ENCODE results near the gene EFHC1. TPM values are rescaled to one million over a fixed set of nuclear protein-coding genes. Genes with fewer than 3 reads are reported as not detected.

The EFHC1 gene
- 1 to 10 TPM in 3 of 4 donors, under 1 TPM in 1; 0.46 to 9.3 (median 1.5) TPM for total RNA-seq

- peak; percentile 94 to 96 for ATAC-seq
- H3K27me3 ChIP-seq = no peaks in the 10 kb centered on the region
- peaks cover 9 to 13% of the 10 kb centered on the region in 2 donors for H3K4me1 ChIP-seq
- TF ChIP-seq, protein P1, sequence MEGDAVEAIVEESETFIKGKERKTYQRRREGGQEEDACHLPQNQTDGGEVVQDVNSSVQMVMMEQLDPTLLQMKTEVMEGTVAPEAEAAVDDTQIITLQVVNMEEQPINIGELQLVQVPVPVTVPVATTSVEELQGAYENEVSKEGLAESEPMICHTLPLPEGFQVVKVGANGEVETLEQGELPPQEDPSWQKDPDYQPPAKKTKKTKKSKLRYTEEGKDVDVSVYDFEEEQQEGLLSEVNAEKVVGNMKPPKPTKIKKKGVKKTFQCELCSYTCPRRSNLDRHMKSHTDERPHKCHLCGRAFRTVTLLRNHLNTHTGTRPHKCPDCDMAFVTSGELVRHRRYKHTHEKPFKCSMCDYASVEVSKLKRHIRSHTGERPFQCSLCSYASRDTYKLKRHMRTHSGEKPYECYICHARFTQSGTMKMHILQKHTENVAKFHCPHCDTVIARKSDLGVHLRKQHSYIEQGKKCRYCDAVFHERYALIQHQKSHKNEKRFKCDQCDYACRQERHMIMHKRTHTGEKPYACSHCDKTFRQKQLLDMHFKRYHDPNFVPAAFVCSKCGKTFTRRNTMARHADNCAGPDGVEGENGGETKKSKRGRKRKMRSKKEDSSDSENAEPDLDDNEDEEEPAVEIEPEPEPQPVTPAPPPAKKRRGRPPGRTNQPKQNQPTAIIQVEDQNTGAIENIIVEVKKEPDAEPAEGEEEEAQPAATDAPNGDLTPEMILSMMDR (IDR thresholded peaks at IDR 0.05 in 4 of 5, conservative IDR thresholded peaks at IDR 0.05 in 1 of 5) = no peak
- TF ChIP-seq POLR2A (IDR thresholded peaks at IDR 0.05) = peak; percentile 50 to 64
- H3K4me3 ChIP-seq = peak within 1 kb of the TSS; percentile 70 to 91 (median 85)
- H3K9me3 ChIP-seq = no peaks in the 10 kb centered on the region
- peak; percentile 93 to 96 for DNase-seq
- H3K36me3 ChIP-seq = no peaks in the 10 kb centered on the region
- in situ Hi-C loops (cut with MboI; ENCODE audit: low sequenced_read_pairs in 4 of 4) (loop anchor here (5.0 to 25.0 kb wide), 8 partner anchors 75 to 567 kb away; partner anchors contain the start of genes GSTA4 (in 2 of the 4) and MCM3 (in 1 of the 4)), intact Hi-C loops (cut with DNase I; ENCODE audit: low total_unique reads) (loop anchor here (1.0 to 10.0 kb wide), 4 partner anchors 79 to 575 kb away; partner anchors contain the start of genes GSTA4, MCM3 and TRAM2)
- H3K27ac ChIP-seq = peak within 1 kb of the TSS; percentile 77 to 84 (median 82)
These were observed at the start of gene EFHC1 for GRCh38 chr6:52419809-52420667. TSS of gene EFHC1 (plus strand) at chr6:52420342. CDS start at chr6:52420411, 69 bp downstream.

DNA sequence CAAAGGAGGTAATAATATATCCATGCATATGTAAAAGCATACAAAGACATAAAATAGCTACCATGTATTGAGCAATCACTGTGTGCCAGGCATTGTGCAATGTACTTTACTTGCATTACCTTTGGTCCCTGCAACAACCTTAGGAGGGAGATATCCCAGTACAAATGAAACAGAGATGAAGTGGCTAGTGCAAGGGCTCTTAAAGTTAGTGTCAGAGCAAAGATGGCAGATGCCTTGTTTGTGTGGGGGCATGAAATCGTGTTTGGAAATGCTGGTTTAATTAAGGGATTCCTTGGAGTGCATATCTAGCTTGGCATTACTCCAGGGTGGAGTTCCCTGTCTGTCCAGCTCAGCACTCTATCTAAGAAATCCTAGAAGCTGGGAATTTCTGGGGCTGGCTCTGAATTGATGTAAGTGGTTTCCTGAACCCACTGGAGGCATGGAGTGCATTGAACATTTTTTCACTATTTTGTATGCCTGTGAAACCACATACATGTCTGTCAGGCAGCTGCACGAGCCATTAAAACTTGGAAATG lies 48.4 kb upstream of the EFHC1 start:
- DNase-seq (no peak), ATAC-seq (no peak)
- Histone ChIP-seq H3K27ac (no peak overlapping the region), H3K4me3 (no peak overlapping the region), H3K9me3 (no peaks in the 10 kb centered on the region), H3K27me3 (no peaks in the 10 kb centered on the region), H3K36me3 (no peaks in the 10 kb centered on the region), H3K4me1 (no peaks in the 10 kb centered on the region)
- TF ChIP-seq, protein P1 (IDR thresholded peaks at IDR 0.05 in 4 of 5, conservative IDR thresholded peaks at IDR 0.05 in 1 of 5) = no peak
- no peak for TF ChIP-seq POLR2A (IDR thresholded peaks at IDR 0.05)
- in situ Hi-C loops (cut with MboI; ENCODE audit: low sequenced_read_pairs in 4 of 4) = no loop called here
- intact Hi-C loops (cut with DNase I; ENCODE audit: low total_unique reads) = no loop called here

DNA sequence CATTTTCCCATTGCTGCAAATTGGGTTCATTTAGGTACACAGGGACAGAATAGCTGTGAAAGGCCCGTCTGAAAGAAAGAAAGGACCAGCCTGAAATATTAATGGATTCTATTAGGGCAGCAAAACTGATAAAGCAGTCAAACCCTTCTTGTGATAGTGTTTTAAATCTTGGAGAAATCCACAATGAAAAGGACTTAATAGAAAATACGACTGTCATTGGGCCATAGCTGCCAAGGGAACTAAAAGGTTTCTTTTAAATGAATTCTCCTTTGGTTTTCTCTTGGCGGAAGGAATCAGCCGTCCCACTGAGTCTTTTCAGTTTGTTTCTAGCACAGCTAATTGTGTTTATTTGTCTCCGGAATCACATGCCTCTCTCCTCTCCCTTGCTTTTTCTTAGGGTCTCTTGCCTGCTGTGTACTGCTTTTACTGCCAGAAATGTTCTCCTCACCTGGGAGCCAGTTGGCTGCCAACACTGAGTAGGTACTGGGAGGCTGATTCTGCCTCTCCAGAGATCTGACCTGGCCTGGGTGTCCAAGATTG lies 46.9 kb upstream of the EFHC1 start:
- H3K27me3 ChIP-seq = no peaks in the 10 kb centered on the region
- TF ChIP-seq, protein P1 (IDR thresholded peaks at IDR 0.05 in 4 of 5, conservative IDR thresholded peaks at IDR 0.05 in 1 of 5) = no peak
- TF ChIP-seq POLR2A (IDR thresholded peaks at IDR 0.05) = no peak
- no peaks in the 10 kb centered on the region for H3K9me3 ChIP-seq
- ATAC-seq = no peak
- no peak overlapping the region for H3K4me3 ChIP-seq
- intact Hi-C loops (cut with DNase I; ENCODE audit: low total_unique reads) (no loop called here), in situ Hi-C loops (cut with MboI; ENCODE audit: low sequenced_read_pairs in 4 of 4) (no loop called here)
- DNase-seq = no peak
- no peak overlapping the region for H3K27ac ChIP-seq
- H3K36me3 ChIP-seq = no peaks in the 10 kb centered on the region
- H3K4me1 ChIP-seq = no peaks in the 10 kb centered on the region

GRCh38 chr6:52374247-52374646 lies 45.9 kb upstream of the EFHC1 start:
- TF ChIP-seq, protein P1 (IDR thresholded peaks at IDR 0.05 in 4 of 5, conservative IDR thresholded peaks at IDR 0.05 in 1 of 5) = no peak
- no peak for TF ChIP-seq POLR2A (IDR thresholded peaks at IDR 0.05)
- no peaks in the 10 kb centered on the region for H3K36me3 ChIP-seq
- no peak overlapping the region for H3K27ac ChIP-seq
- no peaks in the 10 kb centered on the region for H3K4me1 ChIP-seq
- no peak for DNase-seq
- intact Hi-C loops (cut with DNase I; ENCODE audit: low total_unique reads) = no loop called here
- in situ Hi-C loops (cut with MboI; ENCODE audit: low sequenced_read_pairs in 4 of 4) = no loop called here
- H3K4me3 ChIP-seq = no peak overlapping the region
- H3K9me3 ChIP-seq = no peaks in the 10 kb centered on the region
- ATAC-seq = no peak
- no peaks in the 10 kb centered on the region for H3K27me3 ChIP-seq
